ENCODE measurements around the gene NTM.

The NTM gene

DNA sequence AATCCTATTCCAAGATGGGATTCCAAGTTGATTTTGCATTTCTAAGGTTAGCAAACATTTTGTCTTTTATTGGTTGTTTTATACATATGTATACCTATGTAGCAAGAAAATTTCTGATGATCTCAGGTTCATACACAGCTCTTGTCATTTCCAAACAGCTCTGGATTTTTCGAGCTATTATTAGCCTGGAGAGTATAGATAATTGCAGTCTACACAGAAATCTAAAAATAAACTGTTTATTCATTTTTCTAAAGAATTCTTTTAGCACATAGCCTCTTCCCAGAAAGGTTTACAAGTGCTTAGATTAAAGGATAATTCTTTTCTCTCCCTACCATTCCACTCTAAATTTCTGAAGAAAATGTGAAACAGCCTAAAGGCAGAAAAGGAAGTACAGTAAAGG is 705.0 kb downstream of the NTM start:
- no peak for DNase-seq (ENCODE audit: low spot score)

DNA sequence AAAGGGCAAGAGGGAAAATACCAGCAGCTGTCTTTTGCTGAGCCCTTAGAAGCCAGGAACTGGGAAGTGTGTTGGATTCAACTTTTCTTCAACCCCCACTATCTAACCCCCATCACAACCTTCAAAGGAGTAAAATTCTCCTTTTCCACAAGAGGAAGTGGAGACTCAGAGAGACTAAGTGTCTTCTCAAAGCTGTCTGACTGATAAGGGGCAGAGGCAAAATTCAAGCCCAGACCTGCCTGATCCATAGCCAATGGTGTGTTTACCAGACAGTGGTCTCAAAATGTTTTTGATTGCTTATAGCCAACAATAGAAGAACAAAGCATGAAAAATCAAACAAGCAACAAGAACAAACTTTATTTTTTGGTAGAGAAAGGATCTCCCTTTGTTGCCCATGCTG is 707.0 kb downstream of the NTM start:
- no peak for DNase-seq (ENCODE audit: low spot score)

DNA sequence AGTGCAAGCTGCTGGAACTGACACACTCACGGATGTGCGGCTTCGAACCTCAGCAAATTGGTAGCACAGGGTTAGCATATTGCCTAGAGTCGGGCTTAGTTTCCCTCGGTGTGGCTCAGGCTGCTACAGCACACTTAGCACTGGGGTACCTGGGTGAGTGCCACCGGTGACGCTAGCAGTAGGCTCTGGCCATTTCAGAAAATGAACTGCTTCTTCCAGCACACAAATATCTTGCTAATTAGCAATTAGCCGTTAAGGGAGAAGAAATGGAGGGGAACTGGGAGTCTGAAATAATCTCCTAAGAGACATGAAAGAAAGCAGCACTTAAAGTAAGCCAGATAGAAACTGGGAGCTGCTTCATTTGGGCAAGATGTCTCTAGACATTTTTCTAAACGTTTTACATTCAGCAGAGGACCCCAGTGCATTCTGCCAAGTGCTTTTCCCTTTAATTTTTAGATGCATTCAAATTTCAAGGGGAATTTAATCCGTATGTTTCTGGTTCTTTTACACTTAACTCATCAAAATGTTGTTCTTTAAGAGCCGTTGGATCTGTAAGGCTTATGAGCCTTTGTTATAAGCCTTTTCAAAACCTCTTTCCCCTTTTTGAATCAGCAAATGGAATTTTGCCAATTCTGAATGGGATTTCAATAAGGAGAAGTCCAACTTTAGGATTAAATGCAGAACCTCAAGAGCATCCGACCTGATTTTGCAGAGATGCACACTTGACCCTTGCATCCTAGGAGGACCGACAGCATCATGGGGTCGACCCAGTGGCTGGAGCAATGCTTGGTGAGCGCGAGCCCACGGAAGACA is 708.1 kb downstream of the NTM start:
- DNase-seq (ENCODE audit: low spot score): no peak

DNA sequence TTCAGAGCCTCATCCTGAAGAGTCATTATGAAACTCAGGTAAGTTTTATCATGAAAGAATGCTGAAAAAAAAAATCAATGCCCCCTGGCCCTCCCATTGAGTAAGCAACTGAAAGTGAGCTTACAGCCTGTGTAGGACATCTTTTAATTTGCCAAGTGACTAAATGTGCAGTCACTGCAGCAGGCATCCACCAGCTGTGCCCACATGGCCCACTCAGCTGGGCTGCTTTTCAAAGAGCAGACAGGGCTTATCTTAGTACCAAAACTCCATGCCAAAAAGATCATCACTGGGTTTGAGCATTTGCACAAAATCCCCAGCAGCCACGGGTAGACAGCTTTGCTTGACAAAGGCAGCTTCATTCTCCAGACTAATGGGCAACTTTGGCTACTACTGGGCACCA is 709.7 kb downstream of the NTM start:
- no peak for DNase-seq (ENCODE audit: low spot score)

DNA sequence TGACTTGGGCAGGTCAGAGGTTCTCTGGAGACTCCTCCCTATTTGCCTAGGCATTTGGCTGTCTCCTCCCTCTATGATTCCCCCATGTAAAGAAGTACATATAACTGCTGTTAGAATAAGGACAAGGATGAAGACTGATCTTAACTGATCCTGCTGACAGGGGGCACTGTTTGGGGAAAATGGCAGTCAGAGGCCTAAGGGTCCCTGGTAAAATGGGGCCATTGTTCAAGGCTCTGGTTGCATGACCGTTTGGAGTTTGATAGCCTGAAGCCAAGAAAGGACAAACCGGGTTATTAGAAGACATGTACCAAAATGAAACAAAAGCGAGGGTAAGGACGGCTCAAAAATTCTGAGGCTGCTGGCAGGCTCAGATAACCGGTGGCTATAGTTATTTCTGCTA is 712.2 kb downstream of the NTM start:
- no peak for DNase-seq (ENCODE audit: low spot score)

DNA sequence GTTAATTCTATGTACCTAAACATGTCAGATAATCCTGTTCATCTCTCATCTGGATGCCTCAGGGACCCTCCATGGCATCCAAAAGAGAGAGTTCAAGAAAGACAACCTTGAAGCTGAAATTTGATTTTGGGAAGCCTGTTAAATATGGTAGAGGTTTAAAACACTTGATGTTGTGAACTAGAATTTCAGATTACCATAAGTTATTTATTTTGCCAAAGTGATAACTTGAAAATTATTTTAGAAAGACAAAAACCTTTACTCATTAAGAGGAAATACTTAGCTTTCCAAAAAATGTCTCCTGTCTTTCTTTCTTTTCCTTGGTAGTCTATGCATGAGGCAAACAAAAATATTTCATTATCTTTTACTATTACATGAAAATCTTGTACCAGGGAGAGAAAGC is 714.0 kb downstream of the NTM start:
- no peak for DNase-seq (ENCODE audit: low spot score)

DNA sequence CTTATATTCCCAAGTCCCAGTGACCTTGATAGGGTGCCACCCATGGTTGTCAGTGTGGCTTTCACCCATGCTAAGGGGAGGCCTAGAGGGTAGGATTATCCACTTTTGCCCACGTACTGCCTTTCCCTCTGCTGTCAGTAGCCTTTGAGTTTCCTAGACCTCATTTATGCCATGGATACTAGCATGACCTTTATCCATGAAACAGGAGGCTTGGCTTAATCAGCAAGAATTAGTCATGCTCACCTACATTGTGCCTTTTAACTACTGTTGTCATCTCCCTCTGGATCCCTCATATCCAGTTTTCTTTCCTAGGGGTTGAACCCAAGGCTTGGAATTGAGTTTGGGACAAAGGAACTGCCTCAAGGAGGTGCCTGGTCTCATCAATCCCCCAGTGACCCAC is 716.7 kb downstream of the NTM start:
- DNase-seq (ENCODE audit: low spot score): no peak

DNA sequence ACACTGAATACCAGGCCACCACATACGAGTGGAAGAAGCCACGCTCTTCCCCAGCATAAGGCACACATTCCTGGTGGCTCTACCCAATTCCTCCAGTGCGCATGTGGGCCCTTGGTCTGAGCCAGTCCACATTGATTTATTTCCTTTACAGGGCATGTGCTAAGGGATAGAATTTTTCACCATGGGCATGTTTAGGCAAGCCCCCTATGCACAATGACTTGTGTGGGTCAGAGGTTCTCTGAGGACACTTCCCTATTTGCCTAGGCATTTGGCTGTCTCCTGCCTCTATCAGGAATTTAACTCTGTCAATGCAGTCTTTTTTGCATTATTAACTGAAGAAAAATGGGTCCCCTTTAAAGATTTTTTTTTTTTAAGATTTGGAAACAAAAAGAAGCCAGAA is 718.1 kb downstream of the NTM start:
- no peak for DNase-seq (ENCODE audit: low spot score)

DNA sequence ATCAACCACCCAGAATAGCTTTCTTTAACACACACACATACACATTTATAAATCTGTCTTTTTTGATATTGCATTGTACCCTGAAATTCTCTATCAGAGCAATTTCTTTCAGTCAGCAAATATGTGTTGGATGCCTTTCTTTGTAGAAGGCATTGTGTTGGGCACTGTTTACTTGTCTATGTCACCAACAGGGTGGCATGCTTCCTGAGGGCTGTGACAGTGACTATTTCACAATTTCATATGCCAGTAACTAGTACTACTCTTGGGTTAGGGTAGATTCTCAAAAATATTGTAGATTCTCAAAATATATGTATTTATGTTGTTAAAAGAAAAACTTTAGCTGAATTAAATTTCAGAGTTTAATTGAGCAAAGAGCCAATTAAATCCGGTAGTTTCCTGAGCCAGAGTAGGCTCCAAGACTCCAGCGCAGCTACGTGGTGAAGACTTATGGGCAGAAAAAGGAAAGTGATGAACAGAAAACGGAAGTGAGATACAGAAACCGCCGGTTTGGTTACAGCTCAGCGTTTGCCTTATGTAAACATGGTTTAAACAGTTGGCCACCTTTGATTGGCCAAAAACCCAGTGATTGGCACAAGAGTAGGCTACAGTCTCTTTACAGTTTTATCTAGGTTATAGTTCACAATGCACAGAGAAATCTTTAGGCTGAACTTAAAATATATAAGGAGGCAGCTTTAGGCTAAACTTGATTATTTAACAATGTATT is 723.3 kb downstream of the NTM start:
- no peak for DNase-seq (ENCODE audit: low spot score)

DNA sequence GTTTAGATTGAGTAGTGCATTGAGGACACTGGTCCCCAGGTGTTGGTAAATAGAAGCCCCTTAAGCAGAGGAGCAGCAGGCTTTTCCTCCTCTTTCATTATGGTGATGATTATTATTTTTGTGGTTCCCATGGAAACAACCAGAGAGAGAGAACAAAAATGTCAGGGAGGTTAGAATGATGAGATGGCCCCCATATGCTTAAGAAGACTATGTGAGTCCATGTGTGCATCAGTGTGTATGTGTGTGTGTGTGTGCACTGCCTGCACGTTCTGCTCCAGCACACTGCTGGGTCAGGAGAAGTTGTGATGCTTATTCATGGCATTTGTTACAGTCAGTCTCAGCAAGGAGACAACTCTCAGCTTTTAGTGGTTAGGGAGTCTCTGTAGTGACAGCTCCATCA is 724.2 kb downstream of the NTM start:
- no peak for DNase-seq (ENCODE audit: low spot score)

DNA sequence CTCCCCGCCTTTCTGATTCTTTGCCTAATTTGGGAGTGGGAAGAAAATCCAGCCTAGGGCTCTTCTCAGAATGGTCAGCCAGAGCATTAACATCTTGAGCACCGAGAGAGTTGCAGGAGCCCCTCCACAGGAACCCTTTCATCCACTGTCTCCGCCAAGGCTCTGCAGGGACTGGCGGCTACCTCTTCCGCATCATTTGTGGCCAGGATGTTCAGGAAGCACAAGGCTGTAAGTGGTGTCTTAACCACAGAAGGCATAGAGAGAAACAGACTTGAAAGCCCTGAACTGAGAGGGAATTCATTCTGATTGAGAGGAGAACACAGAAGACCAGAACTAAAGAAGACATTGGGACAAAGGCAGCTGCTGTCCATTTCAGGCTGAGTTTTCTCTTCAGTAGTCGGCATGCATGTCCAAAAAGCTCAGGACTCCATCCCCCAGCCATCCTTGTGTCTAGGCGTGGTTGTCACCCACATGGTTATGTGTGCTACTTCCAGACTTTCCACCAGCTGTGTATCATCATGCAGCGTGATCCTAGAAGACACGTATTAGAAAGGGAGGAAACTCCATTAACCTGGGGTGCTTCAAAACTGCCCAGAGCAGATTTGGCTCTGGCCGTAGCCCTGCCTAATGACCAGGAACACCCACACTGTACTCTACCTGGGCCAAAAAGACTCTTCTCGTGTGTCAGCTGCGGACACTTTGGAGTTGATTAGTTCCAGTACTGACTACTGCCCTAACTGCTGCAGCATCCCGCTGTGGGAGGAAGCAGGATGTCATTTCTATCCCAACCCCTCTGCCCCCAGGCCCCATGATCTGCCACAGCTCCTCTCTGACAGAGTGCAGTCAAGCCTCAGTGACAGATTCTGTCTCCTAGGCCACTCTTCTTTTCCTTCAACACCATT is 725.1 kb downstream of the NTM start:
- DNase-seq (ENCODE audit: low spot score): no peak

DNA sequence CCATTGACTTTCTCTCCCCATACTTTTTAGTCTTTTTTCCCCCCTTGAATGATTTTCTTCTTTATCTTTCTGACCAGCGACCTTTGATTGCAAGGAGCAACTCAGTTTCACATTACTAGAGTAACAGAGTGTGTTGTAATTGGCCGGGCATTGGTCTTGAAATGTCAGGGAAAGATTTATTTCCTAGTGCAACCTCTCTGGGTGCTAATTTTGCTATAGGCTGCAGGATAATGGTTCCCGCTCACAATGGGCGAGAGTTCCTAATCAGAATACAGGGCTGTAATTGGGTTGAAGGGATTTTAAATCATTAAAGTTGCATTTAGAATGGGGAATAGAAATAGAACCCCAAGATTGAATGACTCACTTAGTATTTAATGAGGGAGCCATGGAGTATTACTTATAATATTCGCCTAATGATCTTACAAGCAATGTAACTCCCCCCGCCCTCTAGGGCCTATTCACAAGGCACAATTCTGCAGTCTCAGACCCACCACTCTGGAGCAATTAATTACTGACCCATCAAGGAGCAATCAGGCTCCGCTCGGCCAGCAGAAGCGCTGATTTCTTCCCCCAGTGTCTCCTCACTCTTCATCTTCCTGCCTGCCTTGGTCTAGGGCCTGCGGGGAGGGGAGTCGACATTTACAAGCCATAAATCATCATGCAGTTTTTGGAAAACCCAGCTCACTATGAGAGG is 725.9 kb downstream of the NTM start:
- DNase-seq (ENCODE audit: low spot score): no peak

DNA sequence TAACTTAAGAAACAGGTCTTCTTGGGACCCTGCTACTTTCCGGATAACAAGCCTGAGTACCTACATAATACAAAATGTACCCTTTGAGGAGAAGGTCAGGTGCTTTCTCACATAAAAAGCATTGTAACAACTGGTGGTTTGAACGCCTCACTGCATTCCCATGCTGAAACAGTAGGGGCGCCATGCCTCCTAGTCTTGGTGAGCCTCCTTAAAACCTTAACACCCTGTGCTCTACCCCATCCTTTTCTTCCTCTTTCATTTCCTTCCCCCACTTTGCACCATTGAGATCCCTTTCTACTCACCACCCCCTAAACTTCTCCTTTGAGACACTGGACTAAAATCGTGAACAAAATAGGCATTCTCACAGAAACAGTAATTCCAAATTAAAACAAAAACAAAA is 729.3 kb downstream of the NTM start:
- no peak for DNase-seq (ENCODE audit: low spot score)

DNA sequence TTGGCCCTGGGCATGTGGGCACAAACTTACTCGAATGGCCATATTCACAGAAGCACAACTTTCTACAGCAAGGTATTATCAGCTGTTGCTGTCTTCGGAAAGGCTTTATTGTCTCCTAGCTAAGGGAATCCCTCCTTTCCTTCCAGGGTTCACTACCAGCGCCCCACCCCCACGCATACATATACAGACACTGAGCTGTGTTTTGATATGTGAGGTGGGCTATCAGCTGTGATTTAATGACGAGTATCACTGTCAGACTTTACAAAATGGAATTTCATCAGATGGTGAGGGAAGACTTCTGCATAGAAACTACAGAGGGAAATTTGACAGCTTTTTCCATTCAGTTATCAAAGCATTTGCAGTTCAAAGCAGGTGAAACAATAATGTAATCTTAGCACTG is 730.2 kb downstream of the NTM start:
- DNase-seq (ENCODE audit: low spot score): no peak

DNA sequence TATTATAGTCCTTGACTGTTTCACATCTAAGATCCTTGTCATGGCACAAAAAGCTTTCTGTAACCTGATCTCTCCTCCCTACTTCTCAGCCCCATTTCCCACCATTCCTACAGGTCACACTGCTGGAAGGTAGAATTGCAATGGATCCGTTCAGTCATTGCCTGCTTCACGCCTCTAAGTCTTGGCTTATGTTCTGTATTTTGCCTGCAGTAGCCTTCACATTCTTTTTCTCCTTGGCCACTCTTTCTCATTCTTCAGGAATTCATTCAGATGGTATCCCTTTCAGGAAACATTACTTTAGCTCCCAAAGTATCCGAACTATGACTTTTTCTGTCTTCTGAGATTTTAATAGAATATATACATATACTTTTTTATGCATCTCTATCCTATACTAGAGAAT is 731.5 kb downstream of the NTM start:
- DNase-seq (ENCODE audit: low spot score): no peak

DNA sequence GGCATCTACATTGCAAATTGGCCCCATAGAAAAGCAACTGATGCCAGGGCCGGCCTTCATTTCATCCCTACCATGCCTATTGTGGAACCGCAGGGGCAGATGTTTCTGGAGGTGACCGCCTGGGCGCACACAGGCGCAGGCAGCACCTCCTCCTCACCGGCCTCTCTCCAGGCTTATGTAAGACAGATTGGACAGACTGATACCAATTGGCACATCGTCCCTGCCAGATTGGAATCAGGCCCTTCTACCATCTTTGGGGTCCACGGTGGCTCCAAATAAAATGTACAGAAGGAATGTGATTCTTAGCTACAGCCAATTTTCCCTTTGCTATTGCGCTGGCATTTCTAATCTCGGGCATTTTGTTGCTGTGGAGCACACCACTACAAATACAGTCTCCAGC is 732.6 kb downstream of the NTM start:
- DNase-seq (ENCODE audit: low spot score): no peak

DNA sequence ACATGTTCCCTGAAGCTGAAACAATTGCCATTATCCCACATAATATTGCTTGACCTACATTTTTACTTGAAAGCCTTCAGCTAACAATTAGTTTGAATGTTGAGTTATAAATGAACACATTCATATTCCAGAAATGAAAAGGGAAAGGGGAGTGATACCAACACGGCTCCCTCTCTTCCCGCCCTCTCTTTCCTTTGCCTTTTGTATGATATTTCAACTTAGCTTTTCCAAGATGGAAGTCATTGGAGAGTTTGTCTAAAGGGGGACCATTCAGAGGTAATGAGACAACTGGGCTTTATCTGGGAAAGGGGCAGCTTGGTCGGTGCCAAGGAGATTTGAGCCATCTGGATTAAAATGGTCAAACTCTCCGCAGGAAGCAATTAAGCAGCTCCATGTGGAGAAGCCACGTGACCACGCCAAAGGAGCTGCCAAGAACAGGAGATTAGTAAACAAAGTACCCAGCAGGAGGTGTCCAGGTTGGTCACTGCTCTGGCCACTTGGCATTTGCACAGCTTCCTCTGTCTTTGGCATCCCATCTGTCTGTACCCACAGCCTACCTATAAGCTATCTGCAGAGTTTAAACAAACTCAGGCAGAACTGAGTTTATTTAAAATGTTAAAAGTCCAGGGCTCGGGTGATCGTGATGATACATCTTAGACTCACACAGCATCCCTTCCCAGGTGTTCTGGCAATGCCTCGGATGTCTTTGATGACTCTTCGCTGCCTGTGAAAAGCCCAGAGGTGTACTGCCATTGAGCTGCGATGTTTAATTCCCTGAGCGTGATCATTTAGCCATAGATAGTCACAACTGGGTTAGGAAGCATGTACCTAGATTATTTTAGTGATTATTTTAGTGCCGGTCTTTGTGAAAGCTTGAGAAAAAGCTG is 735.9 kb downstream of the NTM start:
- DNase-seq (ENCODE audit: low spot score): no peak

DNA sequence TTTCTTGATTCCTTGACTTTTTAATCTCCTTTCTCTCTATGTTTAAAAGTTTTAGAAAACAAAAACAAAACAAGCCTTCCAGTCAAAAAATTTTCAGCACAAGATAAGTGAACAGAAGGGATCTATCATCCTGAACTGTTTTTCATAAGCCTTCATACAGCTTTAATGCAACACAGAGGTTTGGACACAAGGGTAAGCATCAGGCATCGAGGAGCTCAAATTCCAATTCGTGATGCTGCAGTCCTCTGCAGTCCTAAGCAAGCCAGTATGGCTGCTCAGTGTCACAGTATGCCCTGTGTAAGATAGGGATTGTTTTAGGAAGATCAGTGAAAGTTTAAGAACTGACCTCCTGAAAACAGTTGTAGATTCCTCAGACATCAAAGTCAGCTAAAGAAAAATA is 740.9 kb downstream of the NTM start:
- DNase-seq (ENCODE audit: low spot score): no peak

DNA sequence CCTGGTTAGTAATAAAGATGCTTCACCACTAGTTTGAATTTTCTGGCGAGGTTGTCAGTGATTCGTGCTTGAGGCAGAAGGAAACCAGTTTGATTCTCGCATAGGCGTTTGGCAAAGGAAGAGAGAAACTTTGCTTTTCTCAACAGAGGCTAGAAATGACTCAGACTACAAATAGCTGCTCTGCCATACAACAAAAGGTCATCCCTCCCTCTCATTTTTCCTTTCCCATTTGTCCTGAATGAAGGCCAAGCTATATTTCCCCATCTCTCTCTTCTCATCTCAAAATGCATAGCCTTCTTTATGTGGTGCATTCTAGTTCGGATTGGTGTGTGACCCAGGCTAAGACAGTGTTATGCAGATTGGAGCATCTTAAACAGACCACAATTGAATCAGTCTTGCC is 741.4 kb downstream of the NTM start:
- DNase-seq (ENCODE audit: low spot score): peak; percentile 68

DNA sequence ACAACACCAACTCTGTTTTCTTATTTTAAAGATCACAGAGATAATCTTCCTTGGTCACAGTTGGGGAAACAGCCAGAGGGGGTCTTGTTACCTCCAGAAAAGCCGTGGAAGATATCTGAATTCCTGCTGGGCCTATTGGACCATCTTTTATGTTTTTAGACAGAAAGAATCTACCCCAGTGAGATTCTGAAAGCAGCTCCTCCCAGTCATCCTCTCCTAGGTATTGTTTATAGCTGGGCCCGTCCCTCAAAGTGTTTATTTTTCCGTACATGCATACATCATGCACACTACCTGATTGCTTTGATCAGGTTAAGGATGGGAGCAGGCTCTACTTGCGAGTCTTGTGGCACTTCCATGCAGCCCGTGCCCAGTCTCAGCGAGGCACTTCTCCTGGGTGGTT is 742.4 kb downstream of the NTM start:
- DNase-seq (ENCODE audit: low spot score): no peak

DNA sequence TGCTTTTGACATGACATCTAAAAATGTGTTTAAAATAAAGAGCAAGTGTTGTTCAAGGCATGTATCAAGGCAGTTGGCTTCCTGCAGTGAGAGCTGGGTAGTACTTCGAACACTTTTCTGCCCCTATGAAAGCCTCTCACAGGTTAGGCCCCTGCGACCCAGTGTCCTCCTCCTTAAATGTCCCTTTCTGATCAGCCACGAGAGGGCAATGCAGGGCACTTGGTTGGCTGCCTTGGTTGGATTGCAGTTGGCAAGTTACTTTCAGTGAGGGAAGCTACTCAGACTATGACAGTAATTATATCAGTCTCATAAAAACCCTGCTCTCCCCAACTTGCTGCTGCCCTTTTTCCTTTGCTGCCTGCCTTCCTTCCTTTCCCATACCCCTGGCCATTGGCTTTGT is 743.8 kb downstream of the NTM start:
- DNase-seq (ENCODE audit: low spot score): peak; percentile 41
